ENCODE measurements around the gene NIPAL3. TPM values are rescaled to one million over a fixed set of nuclear protein-coding genes. Genes with fewer than 3 reads are reported as not detected.

Gene NIPAL3
- total RNA-seq, 1 donor from 2014 or later: 25.4 TPM

DNA sequence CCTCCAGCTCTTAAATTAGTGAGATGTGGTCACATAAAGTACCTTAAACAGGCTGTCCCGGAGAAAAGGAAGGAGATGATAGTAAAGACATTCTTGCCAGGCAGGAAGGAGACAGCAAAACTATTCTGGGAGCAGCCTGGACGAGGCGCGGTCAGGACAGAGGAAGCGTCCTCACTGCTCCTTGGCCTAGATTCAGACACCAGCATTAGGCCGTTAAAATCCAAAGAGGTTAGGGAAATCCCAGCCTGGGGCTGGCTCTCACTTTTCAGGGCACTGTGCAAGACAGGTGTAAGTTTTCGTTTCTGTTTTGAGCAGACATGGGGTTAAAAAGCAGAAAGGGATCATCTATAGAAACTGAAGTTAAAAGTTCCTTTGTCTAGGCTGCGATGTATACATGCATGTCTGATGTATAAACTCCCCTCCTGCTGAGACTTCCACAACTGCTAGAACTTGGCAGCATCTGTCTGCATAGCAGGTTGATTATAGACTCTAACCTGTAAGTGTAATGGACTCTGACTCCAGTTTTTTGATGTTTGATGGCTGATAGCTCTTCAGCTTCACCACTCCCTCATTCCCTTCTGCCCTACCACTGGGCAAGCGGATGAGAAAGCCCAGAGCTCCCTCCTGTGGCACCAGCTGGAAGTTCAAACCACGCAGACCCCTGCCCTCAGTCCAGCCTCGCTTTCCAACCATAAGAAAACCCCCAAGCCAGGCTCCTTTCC lies 23.6 kb upstream of the NIPAL3 start:
- DNase-seq: peak; percentile 74

DNA sequence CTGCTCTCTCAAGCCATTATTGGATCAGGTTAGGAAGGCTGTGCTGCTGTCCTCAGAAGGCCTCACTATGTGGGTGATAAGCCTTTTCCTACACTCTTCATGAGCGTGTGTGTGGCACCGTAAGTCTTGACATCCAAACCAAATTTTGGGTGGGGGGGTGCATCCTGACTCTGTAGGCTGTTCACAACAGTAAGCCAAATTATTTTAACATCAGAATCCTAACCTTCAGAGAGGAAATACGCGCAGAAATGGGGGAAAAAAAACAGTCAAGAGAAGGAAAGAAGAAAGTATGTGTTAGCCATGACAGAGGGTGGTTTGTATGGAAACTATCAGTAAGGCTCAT lies 23.0 kb upstream of the NIPAL3 start:
- DNase-seq: no peak

GRCh38 chr1:24392982-24393650 lies 22.5 kb upstream of the NIPAL3 start:
- DNase-seq: no peak

- peak; percentile 56 for DNase-seq
Measured at GRCh38 chr1:24393892-24394291, 21.7 kb upstream of the NIPAL3 start.

GRCh38 chr1:24400065-24400464 lies 15.5 kb upstream of the NIPAL3 start:
- DNase-seq: no peak

GRCh38 chr1:24403806-24404205 lies 11.8 kb upstream of the NIPAL3 start:
- DNase-seq: no peak

DNA sequence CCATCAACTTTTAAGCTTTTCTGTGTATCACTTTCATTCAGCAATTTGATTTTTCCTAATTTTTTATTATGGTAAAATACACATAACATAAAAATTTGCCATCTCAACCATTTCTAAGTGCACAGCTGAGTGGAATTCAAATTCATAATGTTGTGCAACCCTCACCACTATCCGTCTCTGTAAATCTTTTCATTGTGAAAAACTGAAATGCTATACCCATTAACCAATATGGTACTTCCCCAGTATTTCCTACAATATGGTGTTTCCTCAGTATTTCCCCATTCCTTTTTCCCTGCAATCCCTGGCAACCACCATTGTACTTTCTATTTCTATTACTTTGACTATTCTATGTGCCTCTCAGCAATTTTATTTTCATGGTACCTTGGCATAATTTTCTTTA lies 8.8 kb upstream of the NIPAL3 start:
- DNase-seq: no peak

DNA sequence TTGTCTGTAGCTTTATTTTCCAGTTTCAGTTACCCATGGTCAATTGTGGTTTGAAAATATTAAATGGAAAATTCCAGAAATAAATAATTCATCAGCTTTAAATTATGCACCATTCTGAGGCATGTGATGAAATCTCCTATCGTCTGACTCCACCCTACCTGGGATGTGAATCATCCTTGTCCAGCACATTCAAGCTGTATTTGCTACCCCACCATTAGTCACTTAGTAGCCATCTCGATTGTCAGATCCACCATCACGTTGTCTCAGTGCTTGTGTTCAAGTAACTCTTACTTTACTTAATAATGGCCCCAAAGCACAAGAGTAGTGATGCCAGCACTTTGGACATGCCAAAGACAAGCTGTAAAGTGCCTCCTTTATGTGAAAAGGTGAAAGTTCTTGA lies 6.1 kb upstream of the NIPAL3 start:
- peak; percentile 33 for DNase-seq

DNA sequence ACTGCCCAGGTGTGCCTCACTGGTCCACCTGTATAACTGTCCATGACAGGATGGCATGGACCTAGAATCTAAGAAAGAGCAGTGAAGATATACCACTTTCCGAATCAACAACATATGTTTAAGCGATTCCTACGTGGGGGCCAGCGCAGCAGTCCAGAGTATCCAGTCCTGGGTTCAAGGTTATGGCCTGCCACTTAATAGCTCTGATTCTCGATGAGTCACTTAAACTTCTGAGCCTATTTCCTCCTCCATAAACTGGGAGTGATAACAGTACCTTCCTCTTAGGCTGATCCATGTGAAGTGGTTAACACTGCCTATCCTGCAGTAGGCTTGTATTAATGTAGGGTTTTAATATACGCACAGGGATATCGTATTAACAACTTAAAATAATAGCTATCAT lies 4.9 kb upstream of the NIPAL3 start:
- no peak for DNase-seq

GRCh38 chr1:24411963-24412362 lies 3.6 kb upstream of the NIPAL3 start:
- no peak for DNase-seq

DNA sequence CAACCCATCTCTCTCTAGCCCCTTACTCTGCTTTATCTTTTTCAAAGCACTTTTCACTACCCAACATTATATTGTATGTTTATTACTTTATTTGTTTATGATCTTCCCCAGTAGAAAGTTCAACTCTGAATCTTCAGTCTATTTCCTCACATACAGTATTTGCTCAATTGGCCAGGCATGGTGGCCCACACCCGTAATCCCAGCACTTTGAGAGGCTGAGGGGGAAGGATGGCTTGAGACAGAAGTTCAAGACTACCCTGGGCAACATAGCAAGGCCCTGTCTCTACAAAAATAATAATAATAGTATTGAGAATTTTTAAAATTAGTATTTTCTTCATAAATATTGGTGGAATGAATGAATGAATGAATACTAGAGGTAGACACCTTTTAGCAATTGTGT lies 3.2 kb upstream of the NIPAL3 start:
- no peak for DNase-seq

DNA sequence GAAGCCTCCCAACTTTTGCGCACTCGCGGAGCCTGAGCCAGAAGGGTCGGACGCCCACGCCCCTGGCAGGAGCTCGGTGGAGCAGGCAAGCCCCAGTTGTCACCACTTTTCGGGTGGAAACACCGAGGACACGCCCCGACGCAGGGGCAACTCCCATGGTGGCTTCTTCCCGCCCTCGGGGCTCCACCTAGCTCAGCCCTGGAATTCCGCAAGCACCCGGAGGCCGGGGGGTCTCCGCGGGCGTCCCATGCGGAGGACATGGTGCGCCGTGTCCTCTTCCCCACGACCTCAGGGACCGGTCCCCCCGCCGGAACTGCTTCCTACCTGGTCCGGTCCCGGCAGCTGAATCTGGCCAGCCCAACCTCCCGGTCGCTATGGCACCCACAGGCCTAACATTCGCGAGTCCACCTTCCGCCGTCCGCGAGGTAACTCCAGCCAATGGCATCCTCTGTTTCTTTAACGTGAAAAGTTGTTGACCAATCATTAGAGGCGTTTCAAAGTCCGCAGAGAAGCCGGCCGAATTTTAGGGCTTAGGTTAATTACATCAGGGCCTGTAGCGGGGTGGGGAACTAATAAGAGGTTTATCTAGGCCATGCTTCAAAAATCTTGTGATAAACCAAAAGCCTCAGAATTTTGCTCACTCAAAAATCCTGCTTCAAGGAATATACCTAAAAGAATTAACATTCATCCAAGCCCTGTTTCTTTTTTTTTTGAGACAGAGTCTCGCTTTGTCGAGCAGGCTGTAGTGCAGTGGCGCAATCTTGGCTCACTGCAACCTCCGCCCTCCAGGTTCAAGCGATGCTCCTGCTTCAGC lies 2.0 kb upstream of the NIPAL3 start, which contains the start of gene STPG1:
STPG1 (minus strand) TSS at position 433 of the 814 bp plus-strand sequence. CDS start 12,394 bp downstream, outside the sequence.
- peak; percentile 86 for DNase-seq

DNA sequence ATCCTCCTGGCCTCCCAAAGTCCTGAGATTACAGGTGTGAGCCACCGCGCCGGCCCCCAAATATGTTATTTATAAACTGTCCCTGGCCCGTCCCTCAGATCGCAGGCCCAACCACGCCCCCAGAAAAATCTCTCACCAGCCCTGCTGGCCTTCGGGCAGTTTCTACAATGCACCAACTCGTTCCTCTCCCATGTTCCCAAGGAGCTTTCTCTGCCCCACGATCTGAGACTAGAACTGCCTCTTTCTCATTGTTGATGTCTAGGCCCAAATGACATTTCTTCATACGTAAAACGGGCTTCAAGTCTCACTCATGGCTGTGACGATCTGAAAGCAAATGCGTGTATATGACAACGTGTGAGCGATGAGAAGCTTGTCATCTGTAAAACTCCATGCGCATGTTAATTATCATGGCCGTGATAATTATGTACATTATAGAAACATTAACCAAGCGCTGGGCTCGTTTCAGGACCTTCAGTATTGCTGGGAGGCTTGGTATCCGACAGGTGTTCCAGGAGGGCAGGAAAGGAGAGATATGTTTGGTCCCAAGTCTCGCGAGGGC lies 748 bp upstream of the NIPAL3 start:
- no peak for DNase-seq

- peak; percentile 37 for DNase-seq
Measured at GRCh38 chr1:24415910-24416665, 486 bp downstream of the NIPAL3 start.

GRCh38 chr1:24416666-24417391 lies 1.2 kb downstream of the NIPAL3 start:
- DNase-seq: no peak

GRCh38 chr1:24417681-24418080 lies 2.1 kb downstream of the NIPAL3 start:
- no peak for DNase-seq

GRCh38 chr1:24418898-24419628 lies 3.5 kb downstream of the NIPAL3 start:
- no peak for DNase-seq

DNA sequence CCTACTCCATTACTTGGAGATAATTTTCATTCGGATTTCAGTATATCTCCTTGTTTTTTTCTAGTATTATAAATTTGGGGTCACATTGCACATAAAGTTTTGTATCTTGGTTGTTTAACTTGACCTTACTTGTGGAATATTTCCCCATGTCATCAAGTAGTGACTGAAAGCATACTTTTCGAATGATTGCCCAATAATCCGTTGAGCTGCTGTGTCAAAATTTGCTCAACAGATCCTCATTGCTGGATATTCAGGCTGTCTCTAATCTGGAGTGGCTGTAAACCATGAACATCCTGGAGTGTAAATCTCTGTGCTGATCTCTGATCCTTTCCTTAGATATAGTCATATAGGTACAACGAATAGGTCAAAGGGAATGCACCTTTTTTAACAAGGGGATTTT lies 4.9 kb downstream of the NIPAL3 start:
- DNase-seq: no peak

GRCh38 chr1:24421502-24421901 lies 5.9 kb downstream of the NIPAL3 start:
- no peak for DNase-seq

GRCh38 chr1:24424207-24424606 lies 8.6 kb downstream of the NIPAL3 start:
- DNase-seq: no peak

- no peak for DNase-seq
Measured at GRCh38 chr1:24424990-24425389, 9.4 kb downstream of the NIPAL3 start.

All from dermis blood vessel endothelial cell (primary cell).